GM12872 (cell line): ENCODE measurements around the gene PPP6C.

Experiments used
- TF ChIP-seq, protein P1 (sequence below): IDR thresholded peaks from 3 replicates; pipeline ENCODE4 v1.5.1; 2011; ENCODE audit warnings: low read depth, mild to moderate bottlenecking, low read length, moderate library complexity; ENCODE audit not compliant: insufficient read depth

Gene PPP6C

DNA sequence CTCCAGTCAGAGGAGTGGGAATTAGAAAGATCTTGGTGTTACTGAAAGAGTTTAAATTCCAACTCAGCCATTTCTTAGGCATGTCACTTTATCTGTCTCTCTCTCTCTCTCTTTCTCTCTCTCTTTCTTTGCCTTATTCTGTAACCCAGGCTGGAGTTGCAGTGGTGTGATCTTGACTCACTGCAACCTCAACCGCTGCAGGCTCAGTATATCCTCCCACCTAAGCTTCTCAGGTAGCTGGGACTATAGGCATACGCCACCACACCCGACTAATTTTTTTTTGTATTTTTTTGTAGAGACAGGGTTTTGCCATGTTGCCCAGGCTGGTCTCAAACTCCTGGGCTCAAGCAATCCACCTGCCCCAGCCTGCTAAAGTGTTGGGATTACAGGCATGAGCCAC lies 29.0 kb upstream of the PPP6C start:
- TF ChIP-seq, protein P1, sequence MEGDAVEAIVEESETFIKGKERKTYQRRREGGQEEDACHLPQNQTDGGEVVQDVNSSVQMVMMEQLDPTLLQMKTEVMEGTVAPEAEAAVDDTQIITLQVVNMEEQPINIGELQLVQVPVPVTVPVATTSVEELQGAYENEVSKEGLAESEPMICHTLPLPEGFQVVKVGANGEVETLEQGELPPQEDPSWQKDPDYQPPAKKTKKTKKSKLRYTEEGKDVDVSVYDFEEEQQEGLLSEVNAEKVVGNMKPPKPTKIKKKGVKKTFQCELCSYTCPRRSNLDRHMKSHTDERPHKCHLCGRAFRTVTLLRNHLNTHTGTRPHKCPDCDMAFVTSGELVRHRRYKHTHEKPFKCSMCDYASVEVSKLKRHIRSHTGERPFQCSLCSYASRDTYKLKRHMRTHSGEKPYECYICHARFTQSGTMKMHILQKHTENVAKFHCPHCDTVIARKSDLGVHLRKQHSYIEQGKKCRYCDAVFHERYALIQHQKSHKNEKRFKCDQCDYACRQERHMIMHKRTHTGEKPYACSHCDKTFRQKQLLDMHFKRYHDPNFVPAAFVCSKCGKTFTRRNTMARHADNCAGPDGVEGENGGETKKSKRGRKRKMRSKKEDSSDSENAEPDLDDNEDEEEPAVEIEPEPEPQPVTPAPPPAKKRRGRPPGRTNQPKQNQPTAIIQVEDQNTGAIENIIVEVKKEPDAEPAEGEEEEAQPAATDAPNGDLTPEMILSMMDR, result no peak

DNA sequence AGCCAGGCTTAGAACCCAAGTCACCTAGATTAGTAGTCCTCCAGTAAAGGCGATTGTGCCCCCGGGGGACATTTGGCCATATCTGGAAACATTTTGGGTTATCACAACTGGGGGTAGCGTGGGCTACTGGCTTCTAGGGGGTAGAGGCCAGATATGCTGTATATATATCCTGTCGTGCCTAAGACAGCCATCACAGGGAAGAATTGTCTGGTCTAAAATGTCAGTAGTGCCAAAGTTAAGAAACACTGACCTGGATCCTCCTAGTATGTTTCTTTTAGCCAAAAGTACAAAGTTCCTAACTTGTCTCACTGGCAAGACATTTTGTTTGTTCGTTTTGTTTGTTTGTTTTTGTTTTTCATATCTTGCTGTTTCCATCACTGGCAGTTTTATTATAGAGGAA lies 24.6 kb upstream of the PPP6C start:
- TF ChIP-seq, protein P1, result no peak

DNA sequence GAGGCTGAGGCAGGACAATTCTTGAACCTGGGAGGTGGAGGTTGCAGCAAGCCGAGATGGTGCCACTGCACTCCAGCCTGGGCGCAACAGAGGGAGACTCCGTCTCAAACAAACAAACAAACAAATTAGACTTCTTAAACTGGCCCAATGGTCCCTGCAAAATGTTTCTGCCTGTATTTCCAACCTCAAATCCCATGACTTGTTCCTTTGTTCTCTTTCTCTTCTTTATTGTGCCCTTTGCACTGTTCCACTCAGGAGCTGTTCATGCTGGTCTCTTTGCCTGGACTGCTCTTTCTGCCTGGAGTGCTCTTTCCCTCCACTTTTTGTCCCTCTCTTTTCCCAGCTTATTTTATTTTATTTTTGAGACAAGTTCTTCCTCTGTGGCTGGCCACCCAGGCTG lies 14.9 kb upstream of the PPP6C start:
- TF ChIP-seq, protein P1, result no peak

DNA sequence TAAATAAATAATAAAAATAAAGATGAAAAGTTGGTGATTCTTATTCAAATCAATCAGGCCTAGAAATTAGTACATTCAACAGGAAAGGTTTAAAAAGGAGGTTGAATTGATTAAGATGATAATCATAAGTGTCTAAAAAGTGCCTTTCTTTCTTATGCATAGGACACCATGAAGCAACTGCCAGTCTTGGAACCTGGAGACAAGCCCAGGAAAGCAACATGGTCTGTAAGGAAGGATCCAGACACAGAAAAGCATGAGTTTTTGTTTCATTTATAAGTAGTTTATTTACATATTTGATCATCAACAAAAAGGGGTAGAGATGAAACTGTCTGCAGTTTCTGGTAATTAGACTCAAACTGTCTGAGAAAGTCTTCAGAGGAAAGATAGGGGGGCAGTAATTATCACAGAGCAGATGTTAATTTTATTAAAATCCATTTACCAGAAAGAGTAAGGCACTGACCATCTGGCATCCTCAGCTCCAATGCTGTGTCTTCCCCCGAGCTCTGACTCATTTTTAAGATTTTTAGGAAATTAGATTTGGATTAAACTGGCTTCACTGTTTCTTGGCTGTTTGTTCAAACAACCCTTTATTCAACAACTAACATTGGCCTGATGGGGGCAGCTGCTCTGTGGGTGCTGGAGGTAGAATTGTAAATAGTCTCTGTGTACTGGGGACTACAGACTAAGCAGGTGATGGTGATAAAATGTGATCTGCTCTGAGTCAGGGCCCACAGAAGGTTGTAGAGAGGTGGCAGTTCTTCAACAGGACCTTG lies 13.4 kb upstream of the PPP6C start:
- TF ChIP-seq, protein P1, result no peak

DNA sequence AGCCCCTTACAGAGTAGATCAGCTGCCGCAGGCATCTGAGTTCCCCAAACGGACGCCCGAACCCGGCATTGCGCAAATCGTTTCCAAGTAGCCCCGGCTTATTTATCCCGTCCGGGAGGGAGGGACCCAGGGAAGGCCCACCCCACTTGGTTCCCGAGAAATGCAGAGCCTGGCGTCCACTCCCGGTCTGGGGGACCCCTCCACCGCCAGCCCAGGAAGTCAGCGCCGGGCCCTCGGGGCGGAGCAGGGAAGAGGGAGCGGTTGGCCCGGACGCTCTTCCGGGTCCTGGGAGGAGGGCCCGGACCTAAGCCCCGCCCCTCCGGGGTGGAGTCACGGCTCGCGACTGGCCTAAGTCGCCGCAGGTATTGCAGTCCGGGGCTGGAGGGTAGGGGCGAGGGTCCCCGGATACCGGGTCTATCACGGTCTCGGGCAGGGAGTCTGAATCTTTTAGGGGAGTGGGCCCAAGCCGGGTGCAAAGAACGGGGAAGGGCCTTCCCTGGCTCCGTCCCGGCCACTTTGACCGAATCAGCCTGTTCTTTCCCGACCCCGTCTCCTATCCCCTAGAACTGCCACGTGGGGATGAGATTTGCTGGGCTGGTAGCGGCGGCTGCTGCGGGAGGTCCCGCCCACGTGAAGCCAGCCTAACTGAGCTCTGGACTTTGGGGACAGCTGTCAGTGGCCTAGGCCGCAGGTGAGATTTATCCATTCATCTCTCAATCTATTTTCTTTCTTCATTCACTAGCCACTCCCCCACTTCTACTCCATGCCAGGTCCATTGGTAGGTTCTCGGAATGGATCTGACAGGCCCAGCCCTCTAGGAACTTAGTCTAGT lies 10.8 kb upstream of the PPP6C start, which contains the start of gene RABEPK:
TSS of gene RABEPK (plus strand) at position 327 of the 832 bp plus-strand sequence. CDS start 2,472 bp downstream, outside the sequence.
- TF ChIP-seq, protein P1, result no peak

DNA sequence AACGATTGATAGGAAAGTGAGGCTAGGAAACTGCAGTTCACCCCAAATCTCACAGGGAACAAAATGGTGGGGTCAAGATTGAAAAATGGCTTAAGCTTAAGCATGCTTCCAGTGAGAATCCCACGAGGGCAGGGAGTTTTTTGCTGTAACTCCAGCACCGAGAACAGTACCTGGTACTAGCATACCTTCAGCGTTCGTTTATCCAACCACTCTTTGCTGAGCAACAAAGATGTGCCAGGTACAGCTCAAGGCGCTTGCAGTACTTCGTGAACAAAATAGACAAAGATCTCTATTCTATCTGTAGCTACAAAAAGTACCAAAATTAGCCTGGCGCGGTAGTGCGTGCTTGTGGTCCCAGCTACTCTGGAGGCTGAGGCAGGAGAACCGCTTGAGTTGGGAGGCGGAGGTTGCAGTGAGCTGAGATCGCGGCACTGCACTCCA lies 778 bp upstream of the PPP6C start:
- TF ChIP-seq, protein P1, result no peak

DNA sequence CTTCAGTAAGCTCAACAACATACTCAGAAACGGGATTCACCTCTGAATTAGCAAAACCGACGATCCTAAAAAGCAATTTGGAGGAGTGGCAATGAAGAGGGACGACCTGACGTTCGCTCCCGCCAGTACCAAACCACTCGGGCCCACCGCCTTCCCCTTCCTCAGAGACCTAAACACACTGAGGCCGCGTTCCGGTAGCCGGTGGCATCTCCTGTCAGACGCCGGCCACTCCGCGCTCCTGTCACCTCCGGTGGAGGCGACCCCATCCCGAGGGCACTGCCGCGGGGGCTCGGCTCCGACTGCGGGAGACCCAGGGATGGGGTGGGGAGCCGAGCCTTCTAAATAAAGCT lies 617 bp downstream of the PPP6C start:
- TF ChIP-seq, protein P1, result no peak
